HG03565 (cell line): ENCODE data around the gene ITGAV.
"Not testable (repeated sequence)": the region's sequence is repeated elsewhere in the genome, so short reads cannot be mapped to it uniquely, and the experiment has no call there.

ENCODE experiments used
- ATAC-seq: cut with Tn5 transposase; IDR thresholded peaks from one replicate; pipeline ENCODE4 v1.9.1; 2021; ENCODE audit warnings: mild to moderate bottlenecking, moderate library complexity; ENCODE audit not compliant: unreplicated experiment

The ITGAV gene

DNA sequence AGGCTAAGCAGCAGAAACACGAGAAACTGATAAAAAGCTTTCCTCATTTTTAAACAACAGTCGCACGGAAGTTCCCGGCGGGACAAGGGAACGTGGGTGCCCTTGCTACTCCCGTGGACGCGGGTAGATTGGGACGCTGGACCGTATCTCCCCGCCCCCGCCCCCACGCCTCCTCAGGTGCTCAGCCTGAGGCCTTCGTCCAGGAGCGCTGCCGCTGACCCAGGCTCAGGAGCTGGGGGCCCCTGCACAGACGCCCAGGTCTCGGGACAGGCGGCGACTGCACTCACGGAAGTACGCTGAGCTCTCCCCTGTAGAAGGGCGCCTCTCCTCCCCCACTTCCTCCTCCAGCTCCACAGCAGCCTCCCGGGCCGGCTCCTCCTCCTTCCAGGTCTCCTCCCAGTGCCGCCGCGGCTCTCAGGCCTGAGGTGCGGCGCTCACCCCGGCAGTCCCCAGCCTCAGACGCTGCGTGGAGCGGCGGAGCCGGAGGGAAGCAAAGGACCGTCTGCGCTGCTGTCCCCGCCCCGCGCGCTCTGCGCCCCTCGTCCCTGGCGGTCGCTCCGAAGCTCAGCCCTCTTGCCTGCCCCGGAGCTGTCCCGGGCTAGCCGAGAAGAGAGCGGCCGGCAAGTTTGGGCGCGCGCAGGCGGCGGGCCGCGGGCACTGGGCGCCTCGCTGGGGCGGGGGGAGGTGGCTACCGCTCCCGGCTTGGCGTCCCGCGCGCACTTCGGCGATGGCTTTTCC is at the start of gene ITGAV:
Gene ITGAV, plus strand, starts transcription at position 445 of the 738 bp plus-strand sequence. Its CDS starts 283 bp downstream, at position 728.
- peak; percentile 89 for ATAC-seq

DNA sequence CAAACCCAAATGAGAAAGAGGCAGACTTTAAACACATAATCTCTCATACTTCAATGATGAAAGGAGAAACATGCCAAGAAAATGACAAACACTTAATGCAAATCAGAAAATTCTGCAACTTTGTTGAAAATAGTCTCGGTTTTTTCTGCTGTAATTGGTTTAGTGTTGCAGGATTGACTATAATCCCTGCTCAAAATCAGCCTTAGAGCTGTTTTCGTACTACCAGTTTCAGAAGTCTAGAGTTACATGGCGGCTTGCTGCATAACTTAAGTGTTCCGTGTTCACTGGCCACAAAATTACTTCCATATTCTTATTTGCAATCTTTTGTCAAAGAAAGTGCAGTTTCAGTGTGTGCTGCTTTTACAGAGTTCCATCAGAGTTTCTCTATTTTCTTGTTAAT is 48.9 kb upstream of the ITGAV start:
- no peak for ATAC-seq

DNA sequence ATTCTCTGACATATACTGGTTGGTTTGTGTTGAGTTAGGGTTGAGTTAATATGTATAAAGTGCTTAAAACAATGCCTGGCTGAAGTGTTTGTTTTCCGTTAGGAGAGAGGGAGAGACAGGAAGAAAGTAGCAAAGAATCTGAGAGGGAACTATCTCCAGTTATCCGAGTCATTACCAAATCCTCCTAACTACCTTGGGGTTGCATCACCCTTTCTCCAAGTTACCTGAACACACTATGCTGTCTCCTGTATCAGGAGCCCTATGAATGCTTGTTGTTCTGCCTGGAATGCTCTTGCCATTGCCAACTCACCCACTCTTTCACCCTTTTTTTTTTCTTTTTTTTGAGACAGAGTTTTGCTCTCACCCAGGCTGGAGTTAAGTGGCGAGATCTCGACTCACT is 47.9 kb upstream of the ITGAV start:
- no peak for ATAC-seq

DNA sequence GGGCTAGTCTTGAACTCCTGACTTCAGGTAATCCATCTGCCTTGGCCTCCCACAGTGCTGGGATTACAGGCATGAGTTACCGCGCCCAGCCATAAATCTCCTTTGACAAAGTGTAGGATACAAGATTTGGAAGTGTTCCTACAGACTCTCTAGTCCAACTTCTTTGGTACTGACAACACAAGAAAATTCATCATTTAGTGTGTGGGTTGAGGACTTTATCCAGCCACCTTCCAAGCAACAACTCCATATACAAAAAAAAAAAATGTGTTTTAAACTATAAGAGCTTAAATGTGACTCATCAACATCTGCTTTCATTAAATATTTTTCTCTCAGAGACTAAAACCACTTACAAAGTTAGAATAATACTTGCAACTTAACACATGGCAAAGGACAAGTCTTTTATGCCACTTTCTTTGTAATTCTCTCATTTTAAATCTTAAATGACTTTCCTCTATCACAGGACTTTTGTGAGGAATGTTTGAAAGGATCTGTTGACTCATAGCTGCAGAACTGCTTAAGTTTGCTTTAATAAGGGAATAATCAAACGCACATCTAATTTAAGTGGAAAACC is 46.2 kb upstream of the ITGAV start:
- ATAC-seq: no peak

DNA sequence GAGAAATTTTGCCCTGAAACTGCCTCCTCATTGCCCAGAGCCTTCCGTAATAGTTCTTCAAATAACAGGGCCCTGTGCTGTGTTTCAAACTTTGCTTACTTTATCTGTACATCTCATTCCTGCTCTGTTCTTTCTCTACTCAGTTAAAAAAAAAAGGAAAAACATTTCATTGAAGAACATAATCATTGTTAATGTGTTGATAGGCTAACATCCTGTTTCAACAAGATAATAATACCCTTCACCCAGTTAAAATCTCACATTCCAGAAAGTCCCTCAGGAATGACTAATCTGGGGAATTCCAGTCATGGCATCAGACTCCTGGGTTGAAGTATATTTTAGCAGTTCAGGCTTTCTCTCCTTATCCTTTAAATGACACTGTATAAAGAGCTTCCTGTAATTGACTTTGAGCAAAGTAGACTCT is 45.6 kb upstream of the ITGAV start:
- ATAC-seq: no peak

DNA sequence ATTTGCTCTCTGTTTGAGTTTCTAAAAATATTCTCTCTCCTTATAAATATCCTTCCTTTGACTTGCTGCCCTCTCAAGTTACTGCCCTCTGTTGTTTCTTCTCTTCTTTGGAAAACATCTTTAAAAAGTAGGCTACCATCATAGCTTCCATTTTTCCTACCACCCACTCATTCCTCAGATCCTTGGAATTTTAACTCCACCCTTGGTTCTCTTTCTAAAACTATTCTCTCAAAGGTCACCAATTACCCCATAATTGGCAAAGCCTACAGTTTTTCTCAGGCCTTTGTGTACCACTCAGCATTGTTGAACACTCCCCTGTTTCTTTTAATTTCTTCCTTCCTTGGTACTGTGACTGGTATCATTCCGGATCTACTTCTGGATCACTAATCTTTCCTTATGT is 43.0 kb upstream of the ITGAV start:
- no peak for ATAC-seq

DNA sequence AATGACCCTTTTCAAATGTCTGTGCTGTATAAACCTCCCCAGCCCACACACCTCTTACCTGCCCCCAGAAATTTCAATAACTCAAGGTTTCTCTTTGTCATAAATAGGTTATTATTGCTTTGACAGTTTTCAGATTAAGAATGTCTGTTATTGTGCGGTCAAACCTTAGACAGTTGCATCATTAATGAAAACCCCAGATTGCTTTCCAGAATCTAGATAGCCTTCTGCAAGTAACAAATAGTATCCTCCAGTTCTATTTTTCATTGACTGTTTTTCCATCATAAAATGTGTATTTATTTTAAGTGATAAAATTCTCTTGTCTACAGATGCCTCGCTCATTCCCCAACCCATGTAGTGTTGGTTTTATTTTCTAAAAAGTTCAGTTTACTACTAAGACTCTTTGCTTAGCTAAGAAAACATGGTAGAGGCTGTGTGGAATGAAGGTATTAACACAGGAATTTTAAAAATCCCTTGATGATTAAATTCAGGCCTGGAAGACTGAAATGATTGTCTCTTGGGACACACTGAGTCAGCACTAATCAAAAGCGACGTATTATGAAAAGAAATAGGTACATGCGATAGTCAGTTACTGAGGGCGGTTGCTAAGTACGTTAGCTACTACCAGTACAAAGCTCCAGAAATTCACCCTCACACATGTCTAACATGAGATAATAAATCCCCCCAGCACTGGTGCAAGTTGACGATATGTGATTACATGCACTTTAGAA is 38.4 kb upstream of the ITGAV start:
- no peak for ATAC-seq

DNA sequence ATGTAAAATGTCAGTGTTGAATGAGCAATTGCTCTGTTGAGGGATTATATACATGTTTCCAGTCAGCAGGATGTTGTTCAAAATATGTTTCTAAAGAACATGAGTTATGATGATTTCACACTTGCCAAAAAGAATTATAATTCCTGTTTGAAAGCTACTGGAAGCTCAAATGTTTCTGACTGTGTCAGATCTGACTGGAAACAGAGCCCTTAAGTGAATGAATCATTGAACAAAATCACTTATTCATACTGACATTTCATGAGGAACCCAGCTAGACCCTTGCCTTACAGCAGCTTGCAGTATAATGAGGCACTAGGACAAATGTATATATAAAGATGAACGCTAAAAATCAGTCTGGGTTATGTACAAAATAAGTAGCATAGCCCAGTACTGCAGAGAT is 35.4 kb upstream of the ITGAV start:
- no peak for ATAC-seq

DNA sequence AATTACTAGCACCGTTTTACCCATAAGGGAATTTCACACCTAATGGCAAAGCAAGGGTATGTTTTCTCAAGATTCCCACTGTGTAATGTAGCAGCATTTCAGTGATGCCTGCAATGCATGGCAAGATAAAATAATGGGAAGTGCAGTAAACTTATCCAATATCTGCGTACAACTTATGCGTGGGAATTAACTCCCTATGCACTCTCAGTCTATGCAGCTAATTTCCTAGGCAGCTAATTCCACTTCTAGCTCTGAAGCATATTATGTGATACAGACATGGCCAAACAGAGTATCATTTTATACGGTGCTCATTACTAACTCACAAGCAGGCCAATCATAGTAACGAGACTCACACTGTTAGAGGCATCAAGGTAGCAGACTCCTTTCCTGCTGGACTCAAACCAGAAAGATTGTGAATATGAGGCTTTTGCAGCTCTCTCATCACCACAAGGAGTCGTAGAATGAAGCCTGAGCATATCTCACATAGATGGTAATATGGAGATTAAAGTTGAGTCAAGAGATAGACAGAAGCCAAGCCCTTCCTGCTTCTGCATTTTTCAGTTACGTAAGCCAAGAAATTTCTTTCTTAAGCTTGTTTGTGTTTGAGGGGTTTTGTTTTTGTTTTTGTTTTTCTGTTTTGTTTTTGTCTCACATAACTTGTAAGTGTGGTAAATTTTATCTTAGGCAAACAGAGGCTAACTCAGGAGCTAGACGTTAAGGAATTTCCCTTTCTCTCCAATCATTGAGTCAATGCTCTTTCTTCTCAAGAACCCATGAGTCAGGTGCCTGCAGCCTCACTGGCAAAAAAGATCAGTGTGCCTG is 34.8 kb upstream of the ITGAV start:
- no peak for ATAC-seq

DNA sequence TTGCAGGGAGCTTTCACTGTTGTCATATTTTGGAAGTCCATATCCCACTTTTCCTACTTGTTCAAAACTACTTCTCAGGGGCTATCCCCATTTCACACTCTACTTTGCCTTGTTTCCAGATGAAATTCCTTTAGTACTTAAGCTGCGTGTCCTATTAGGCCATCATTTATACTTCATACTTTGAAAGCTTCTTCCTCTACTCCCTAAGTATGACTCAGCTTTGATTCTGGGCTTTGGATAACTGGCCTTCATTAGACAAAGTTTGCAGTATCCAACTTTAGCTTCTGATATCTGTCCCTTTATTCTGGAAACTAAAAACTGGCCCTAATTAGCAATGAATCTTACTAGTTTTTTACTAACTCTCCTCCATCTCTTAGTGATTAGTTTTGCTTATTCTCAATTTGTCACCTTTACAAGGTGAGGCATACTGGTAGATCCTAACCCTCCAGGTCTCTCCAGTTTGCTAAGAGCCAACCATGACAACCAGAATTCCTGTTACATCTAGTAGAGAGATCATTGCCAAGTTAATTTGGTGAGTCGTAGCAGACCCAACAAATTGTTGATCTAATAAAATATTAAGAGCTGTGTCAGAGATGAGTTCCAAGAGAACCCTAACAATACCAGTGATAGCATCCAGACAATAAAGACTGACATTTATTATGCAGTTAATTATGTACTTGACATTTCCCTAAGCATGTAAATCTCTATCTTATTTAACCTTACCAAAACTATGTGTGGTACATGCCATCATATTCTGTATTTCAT is 31.2 kb upstream of the ITGAV start:
- ATAC-seq: no peak

DNA sequence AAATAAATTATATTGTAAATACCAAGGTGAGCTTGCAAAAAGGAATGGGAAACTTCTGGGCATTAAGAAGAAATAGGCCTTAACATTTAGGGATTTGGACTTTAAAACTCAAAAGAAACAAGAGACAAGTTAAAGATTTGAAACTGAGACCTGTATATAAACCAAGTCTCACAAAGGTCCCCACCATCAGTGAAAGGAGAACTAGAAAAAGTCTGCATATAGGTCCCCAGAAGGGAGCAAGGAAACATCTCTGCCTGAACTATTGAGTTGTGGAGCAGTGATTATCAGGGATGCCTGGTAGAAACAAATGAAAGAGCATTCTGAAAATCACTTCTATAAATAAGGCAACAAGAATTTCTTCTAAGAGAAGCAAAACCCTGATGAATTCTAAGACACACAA is 30.5 kb upstream of the ITGAV start:
- peak; percentile 39 for ATAC-seq

DNA sequence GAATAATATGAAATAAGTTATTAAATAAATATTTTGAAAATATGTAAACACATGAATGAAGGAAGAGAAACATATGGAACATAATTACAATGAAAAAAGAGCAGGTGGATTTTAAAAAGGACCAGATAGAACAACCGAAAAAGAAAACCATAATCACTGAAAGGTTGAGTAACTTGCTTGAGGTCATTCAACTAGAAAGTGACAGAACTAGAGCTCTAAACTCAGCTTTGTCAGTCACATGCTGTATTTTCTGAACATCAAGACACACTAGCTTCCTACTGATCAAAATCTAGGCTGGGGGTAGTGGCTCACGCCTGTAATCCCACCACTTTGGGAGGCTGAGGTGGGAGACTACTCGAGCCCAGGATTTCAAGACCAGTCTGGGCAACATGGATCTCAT is 30.0 kb upstream of the ITGAV start:
- ATAC-seq: peak; percentile 82

DNA sequence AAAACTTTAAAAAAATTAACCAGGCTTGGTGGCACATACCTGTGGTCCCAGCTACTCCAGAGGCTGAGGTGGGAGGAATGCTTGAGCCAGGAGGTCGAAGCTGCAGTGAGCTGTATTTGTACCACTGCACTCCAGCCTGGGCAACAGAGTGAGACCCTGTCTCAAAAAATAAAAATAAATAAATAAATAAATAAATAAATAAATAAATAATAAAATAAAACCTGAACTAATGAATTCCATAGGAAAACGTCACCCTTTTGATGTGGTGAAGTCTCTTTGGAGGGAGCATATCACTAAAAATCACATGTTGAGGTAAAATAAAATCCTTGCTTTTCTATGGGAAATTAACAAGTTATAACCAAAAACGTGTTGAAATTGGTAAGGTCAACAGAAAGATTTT is 29.6 kb upstream of the ITGAV start:
- no peak for ATAC-seq

DNA sequence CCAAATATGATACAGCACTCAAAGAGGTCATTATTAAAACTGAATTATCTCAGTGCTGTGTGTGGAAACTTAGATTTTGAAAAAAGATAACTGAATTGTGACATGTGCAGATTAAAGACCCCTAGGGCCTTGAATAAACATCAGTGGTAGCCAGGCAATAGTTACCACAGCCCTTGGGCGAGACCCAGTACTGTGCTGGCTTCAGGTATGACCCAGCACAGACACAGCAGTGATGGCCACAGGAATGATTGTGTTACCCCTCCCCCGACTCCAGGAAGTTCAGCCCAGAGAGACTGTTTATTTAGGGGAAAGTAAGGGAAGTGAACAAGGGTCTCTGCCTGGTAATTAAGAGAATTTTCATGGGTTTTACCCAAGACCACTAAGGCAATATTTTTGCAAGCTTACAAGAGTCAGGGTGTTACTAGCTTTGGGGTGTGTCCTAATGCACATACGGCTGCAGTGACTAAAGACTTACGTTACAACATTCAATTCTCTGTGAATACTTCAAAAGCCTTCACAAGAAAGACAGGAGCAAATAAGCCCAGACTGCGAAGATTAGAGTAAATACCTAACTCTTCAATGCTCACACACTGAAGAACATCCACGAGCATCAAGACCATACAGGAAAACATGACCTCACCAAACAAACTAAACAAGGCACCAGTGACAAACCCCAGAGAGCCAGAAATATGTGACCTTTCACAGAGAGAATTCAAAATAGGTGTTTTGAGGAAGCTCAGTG is 28.2 kb upstream of the ITGAV start:
- ATAC-seq: no peak

DNA sequence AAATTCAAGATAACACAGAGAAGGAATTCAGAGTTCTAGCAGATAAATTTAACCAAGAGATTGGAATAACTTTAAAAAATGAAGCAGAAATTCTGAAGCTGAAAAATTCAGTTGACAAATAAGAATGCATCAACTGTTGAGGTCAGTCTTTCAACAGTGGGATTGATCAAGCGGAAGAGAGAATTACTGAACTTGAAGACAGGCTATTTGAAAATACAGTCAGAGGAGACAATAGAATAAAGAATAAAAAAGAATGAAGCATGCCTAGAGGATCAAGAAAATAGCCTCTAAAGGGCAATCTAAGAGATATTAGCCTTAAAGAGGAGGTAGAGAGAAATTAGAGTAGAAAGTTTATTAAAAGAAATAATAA is 27.7 kb upstream of the ITGAV start:
- no peak for ATAC-seq

DNA sequence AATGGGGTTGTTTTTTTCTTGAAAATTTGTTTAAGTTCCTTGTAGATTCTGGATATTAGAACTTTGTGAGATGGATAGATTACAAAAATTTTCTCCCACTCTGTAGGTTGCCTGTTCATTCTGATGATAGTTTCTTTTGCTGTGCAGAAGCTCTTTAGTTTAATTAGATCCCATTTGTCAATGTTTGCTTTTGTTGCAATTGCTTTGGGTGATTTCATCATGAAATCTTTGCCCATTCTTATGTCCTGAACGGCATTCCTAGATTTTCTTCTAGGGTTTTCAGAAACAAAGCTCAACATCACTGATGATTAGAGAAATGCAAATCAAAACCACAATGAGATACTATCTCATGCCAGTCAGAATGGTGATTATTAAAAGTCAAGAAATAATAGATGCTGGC is 21.3 kb upstream of the ITGAV start:
- not testable (repeated sequence) for ATAC-seq

DNA sequence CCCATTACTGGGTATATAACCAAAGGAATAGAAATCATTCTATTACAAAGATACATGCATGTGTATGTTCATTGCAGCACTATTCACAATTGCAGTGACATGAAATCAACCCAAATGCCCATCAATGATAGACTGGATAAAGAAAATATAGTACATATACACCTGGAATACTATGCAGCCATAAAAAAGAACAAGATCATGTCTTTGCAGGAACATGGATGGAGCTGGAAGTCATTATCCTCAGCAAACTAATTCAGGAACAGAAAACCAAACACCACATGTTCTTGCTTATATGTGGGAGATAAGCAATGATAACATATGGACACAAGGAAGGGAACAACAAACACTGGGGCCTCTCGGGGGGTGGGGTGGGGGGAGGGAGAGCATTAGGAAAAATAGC is 20.7 kb upstream of the ITGAV start:
- ATAC-seq: not testable (repeated sequence)

DNA sequence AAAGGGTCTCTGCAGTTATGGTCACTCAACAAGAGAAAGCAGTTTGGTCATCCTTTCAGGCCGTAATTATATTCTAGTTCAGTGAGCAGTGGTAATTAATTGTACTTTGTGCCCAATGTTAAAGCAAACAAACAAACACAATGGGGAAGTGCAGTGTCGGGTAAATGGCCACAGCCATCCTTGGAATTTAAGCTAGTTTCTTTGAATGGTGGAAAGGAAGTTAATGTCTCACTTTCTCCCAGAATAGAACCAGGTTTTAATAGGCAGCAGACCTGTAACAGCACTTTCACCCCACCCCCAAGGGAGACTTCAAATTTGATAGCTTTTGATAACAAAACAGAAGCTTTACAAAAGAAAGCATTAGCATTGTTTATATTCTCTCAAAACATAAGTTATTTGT is 20.0 kb upstream of the ITGAV start:
- ATAC-seq: no peak

DNA sequence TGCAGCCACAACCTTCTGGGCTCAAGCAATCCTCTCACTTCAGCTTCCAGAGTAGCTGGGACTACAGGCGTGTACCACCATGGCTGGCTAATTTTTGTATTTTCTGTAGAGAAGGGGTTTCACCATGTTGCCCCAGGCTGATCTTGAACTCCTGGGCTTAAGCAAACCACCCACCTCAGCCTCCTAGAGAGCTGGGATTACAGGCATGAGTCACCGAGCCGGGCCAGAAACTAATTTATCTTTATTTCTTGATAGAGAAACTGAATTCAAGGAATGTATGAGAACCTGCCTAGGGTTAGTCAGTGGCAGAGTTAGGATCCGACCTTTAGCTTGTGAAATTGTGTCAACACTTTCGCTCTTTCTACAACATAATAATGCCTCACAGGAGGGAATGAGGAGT is 19.3 kb upstream of the ITGAV start:
- ATAC-seq: no peak

DNA sequence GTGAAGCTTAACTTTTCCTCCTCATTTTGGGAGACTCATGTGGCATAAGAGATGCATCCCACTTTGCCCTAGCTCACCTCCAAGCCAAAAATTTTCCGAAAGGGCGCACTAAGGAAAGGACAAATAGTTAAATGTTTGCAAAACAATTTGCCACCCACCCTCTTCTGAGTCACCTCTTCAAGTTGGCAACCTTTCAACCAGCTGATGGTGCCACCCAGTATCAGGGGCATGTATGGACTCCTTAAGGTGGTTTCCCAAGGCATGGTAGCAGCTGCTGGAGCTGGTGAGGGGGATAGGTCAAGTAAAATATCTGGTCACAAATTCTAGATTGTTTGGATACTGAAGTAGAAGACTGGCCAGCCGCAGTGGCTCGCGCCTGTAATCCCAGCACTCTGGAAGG is 17.2 kb upstream of the ITGAV start:
- ATAC-seq: no peak
